Fibroblast of lung (primary cell): Measurements from ENCODE around the gene FKBP15.

ENCODE experiments used
- CTCF ChIP-seq, 2 donors: IDR thresholded peaks in 1 of 2; conservative IDR thresholded peaks in 1 of 2; 1 replicate in 1 of 2; 2 replicates in 1 of 2; pipeline ENCODE4 v1.5.1; 2011 to 2012; ENCODE audit warnings: low read length in 2 of 2, control low read depth in 1 of 2, inconsistent platforms in 1 of 2, low read depth in 1 of 2, mild to moderate bottlenecking in 1 of 2
- EZH2 ChIP-seq: IDR thresholded peaks from 2 replicates; pipeline ENCODE4 v1.5.1; 2012; ENCODE audit warnings: low read length, control low read depth, mild to moderate bottlenecking; ENCODE audit errors: missing control alignments

- TF ChIP-seq EZH2 = no peak
- no peak for TF ChIP-seq CTCF (conservative IDR thresholded peaks at IDR 0.05 in 1 of 2, IDR thresholded peaks at IDR 0.05 in 1 of 2; ENCODE audit: low read depth in 1 of 2, low read length in 2 of 2)
Measured at GRCh38 chr9:113219969-113220368, 1.1 kb downstream of the FKBP15 start.
